ENCODE measurements around the gene ATP11B. TPM values are rescaled to one million over a fixed set of nuclear protein-coding genes. Genes with fewer than 3 reads are reported as not detected.

ATP11B gene
- total RNA-seq = 23.8 and 32.6 TPM in 2 replicates

DNA sequence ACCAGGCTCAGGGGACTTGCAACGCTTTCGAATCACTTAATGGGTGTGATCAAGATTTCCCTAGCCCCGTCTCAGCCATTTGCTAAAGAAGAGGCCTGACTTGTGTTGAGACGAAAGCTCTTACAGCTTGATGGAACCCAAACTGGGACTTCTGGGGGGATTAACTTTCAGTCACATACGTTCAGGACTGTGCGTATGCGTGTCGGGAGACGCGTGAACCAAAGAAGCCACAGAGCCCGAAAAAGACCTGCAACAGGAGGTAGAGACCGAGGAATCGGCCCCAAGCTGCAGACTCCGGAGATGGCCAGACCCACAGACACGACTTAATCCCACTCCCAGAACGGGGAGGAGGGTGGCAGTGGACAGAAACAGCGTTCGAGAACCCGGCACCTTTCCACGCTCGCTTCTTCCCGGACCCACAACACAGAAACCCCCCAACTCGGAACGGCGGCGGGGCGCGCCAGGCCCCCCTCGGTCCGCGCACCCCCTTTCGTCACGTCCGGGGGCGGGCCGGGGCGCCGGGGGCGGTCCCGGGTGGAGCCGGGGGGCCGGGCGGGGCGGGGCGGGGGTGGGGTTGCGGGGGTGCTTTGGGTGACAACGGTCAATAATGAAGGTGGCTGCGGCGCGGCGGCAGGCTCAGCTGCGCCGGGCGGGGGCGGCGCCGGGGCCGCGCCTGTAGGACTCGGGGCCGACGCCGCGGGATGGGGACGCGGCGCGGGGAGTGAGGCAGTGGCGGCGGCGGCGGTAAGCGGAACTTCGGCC is at the start of gene ATP11B:
TSS of gene ATP11B (plus strand) at position 604 of the 762 bp plus-strand sequence. CDS start 256 bp downstream, outside the sequence.

Other genes starting within 250 kb of the ATP11B start
- 18.1 and 23.1 TPM in 2 replicates for gene DCUN1D1, start 187.0 kb downstream of the ATP11B start, total RNA-seq